ENCODE data around the gene CXCL9.

The CXCL9 gene

GRCh38 chr4:75963558-75963957 is 43.8 kb downstream of the CXCL9 start:
- TF ChIP-seq YY1 (IDR thresholded peaks at IDR 0.05; ENCODE audit: low read depth), result no peak
- no peak for TF ChIP-seq TEAD4 (IDR thresholded peaks at IDR 0.05)
- TF ChIP-seq TCF12 (IDR thresholded peaks at IDR 0.05; ENCODE audit: low read depth), result no peak
- no peak for TF ChIP-seq RAD21 (IDR thresholded peaks at IDR 0.05; ENCODE audit: low read depth)
- no peak for TF ChIP-seq ZBTB7A (IDR thresholded peaks at IDR 0.05; ENCODE audit: low read depth)
- no peak for TF ChIP-seq EGR1 (IDR thresholded peaks at IDR 0.05)
- TF ChIP-seq NFIC (IDR thresholded peaks at IDR 0.05), result no peak
- no peak for TF ChIP-seq FOXM1 (IDR thresholded peaks at IDR 0.05; ENCODE audit: borderline replicate concordance, low read depth)
- no peak for TF ChIP-seq CEBPB (IDR thresholded peaks at IDR 0.05)
- no peak for TF ChIP-seq REST (IDR thresholded peaks at IDR 0.05; ENCODE audit: low read depth)
- TF ChIP-seq USF1 (IDR thresholded peaks at IDR 0.05), result no peak
- TF ChIP-seq TAF1 (IDR thresholded peaks at IDR 0.05; ENCODE audit: low read depth), result no peak
- TF ChIP-seq MAX (IDR thresholded peaks at IDR 0.05), result no peak
- TF ChIP-seq CREB1 (IDR thresholded peaks at IDR 0.05; ENCODE audit: low read depth), result no peak

- TF ChIP-seq REST (IDR thresholded peaks at IDR 0.05; ENCODE audit: low read depth) (no peak), TAF1 (IDR thresholded peaks at IDR 0.05; ENCODE audit: low read depth) (no peak), ZBTB7A (IDR thresholded peaks at IDR 0.05; ENCODE audit: low read depth) (no peak), USF1 (IDR thresholded peaks at IDR 0.05) (no peak), YY1 (IDR thresholded peaks at IDR 0.05; ENCODE audit: low read depth) (no peak), CREB1 (IDR thresholded peaks at IDR 0.05; ENCODE audit: low read depth) (no peak), EP300 (IDR thresholded peaks at IDR 0.05; ENCODE audit: borderline replicate concordance) (no peak), EGR1 (IDR thresholded peaks at IDR 0.05) (no peak), TEAD4 (IDR thresholded peaks at IDR 0.05) (no peak), CEBPB (IDR thresholded peaks at IDR 0.05) (no peak), FOXM1 (IDR thresholded peaks at IDR 0.05; ENCODE audit: borderline replicate concordance, low read depth) (no peak), RAD21 (IDR thresholded peaks at IDR 0.05; ENCODE audit: low read depth) (no peak), TCF12 (IDR thresholded peaks at IDR 0.05; ENCODE audit: low read depth) (no peak), NFIC (IDR thresholded peaks at IDR 0.05) (no peak), MAX (IDR thresholded peaks at IDR 0.05) (no peak)
Measured at GRCh38 chr4:75953509-75953908, 53.8 kb downstream of the CXCL9 start.

All from Ishikawa (cell line).